Loucy (cell line): ENCODE measurements around the gene ADARB1.

Experiments
- H2AFZ ChIP-seq: fragments of 200-600 bp; sonication (generic); 2 replicates; pipeline ENCODE4 v1.6.0; 2016; ENCODE audit warnings: antibody characterized with exemption, mild to moderate bottlenecking, low read length, moderate library complexity
- H3F3A ChIP-seq: fragments of 200-600 bp; 2 replicates; pipeline ENCODE4 v1.6.0; 2016; ENCODE audit warnings: antibody characterized with exemption, low read depth, mild to moderate bottlenecking
- H3K27me3 ChIP-seq: fragments of 200-600 bp; sonication (generic); 2 replicates; pipeline ENCODE4 v1.6.1; 2014; ENCODE audit warnings: low read length, mild to moderate bottlenecking; ENCODE audit not compliant: insufficient read depth, poor library complexity, severe bottlenecking
- H3K36me3 ChIP-seq: fragments of 200-600 bp; sonication (generic); 2 replicates; pipeline ENCODE4 v1.6.1; 2016; ENCODE audit warnings: low read length; ENCODE audit not compliant: insufficient read depth
- H3K4me1 ChIP-seq: fragments of 200-600 bp; sonication (generic); 2 replicates; pipeline ENCODE4 v1.5.1; 2014; ENCODE audit warnings: low read length, mild to moderate bottlenecking; ENCODE audit not compliant: insufficient read depth, poor library complexity, severe bottlenecking
- H3K4me2 ChIP-seq: fragments of 200-600 bp; sonication (generic); 2 replicates; pipeline ENCODE4 v1.6.0; 2014; ENCODE audit warnings: antibody characterized with exemption, low read length, low read depth, mild to moderate bottlenecking; ENCODE audit not compliant: poor library complexity, severe bottlenecking
- H3K4me3 ChIP-seq: fragments of 200-600 bp; sonication (generic); 2 replicates; pipeline ENCODE4 v1.5.1; 2014; ENCODE audit warnings: low read length, mild to moderate bottlenecking, mixed read lengths; ENCODE audit not compliant: poor library complexity, severe bottlenecking
- H3K79me2 ChIP-seq: fragments of 200-600 bp; sonication (generic); 2 replicates; pipeline ENCODE4 v1.6.1; 2014; ENCODE audit warnings: low read length; ENCODE audit not compliant: insufficient read depth
- H3K9ac ChIP-seq: fragments of 200-600 bp; sonication (generic); 2 replicates; pipeline ENCODE4 v1.6.0; 2014; ENCODE audit warnings: mild to moderate bottlenecking, low read depth, low read length, moderate library complexity; ENCODE audit not compliant: poor library complexity, severe bottlenecking
- H3K9me2 ChIP-seq: fragments of 200-600 bp; sonication (generic); replicated peaks from 2 replicates; pipeline ENCODE4 v1.6.1; 2016; ENCODE audit warnings: low read depth, low read length, mixed read lengths
- H3K9me3 ChIP-seq: fragments of 200-600 bp; sonication (generic); 2 replicates; pipeline ENCODE4 v1.6.1; 2014; ENCODE audit warnings: mild to moderate bottlenecking, antibody characterized with exemption, low read length, low read depth; ENCODE audit not compliant: insufficient read depth
- H4K20me1 ChIP-seq: fragments of 200-600 bp; sonication (generic); 2 replicates; pipeline ENCODE4 v1.6.0; 2014; ENCODE audit warnings: antibody characterized with exemption, low read length, mild to moderate bottlenecking; ENCODE audit not compliant: insufficient read depth, poor library complexity, severe bottlenecking
- EZH2phosphoT487 ChIP-seq: fragments of 200-600 bp; IDR thresholded peaks from 2 replicates; pipeline ENCODE4 v1.6.1; 2018; ENCODE audit warnings: antibody characterized with exemption, mild to moderate bottlenecking, moderate library complexity, borderline replicate concordance
- TF ChIP-seq, protein P1 (sequence below): fragments of 200-600 bp; sonication (generic); conservative IDR thresholded peaks from 2 replicates; pipeline ENCODE4 v1.5.1; 2014; ENCODE audit warnings: mild to moderate bottlenecking, antibody characterized with exemption, low read length

The ADARB1 gene

DNA sequence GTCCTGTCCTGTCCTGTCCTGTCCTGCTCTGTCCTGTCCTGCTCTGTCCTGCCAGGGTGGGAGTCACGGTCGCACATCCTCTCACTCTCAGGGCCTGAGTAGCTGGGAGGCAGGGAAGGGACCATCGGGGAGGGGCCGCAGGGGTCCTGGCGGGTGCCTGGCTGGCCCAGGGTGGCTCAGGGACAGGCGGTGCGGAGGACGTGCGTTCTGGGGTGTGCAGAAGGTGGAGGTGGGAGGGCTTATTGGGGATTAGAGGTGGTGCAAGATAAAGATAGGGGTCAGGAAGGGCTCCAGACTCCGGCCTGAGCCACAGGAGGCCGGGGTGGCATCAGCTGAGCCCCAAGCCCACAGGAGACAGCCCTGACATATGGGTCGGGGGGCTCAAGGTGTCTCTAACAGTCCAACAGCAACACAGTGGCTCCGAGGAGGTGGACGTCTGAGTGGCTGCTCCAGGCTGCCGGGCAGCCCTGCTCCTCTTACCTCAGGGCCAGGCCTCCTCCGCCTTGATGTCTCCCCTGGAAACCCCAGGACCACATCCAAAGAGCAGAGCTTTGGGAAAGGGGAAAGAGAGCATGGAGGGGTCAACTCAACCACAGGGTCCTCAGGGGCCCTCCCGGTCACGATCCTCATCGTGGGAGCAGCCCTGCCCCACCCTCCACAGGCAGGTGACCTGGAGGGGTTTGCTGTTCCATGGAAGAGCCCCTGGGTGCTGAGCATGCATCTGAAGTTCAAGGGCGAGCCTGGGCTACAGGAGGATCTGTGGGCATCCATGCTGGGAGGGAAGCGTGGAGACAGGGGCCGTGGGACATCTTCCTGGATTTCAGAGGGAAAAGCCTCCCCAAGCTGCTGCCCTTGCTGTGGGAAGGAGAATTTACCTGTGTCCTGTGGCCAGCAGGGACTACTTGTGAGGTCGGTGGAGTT lies 39.6 kb upstream of the ADARB1 start:
- peaks cover 23% of the 10 kb centered on the region for H3K4me1 ChIP-seq
- H4K20me1 ChIP-seq, result no peaks in the 10 kb centered on the region
- no peak overlapping the region for H3K4me3 ChIP-seq
- no peak overlapping the region for H2AFZ ChIP-seq
- H3K9me3 ChIP-seq, result no peaks in the 10 kb centered on the region; the same call in 1 of the 2 replicates
- no peaks in the 10 kb centered on the region for H3K27me3 ChIP-seq
- H3K9me2 ChIP-seq, result no peaks in the 10 kb centered on the region
- H3K9ac ChIP-seq, result no peak overlapping the region
- H3K79me2 ChIP-seq, result no peaks in the 10 kb centered on the region
- no peaks in the 10 kb centered on the region for H3F3A ChIP-seq
- H3K4me2 ChIP-seq, result no peak overlapping the region
- no peaks in the 10 kb centered on the region for H3K36me3 ChIP-seq
- TF ChIP-seq, protein P1, sequence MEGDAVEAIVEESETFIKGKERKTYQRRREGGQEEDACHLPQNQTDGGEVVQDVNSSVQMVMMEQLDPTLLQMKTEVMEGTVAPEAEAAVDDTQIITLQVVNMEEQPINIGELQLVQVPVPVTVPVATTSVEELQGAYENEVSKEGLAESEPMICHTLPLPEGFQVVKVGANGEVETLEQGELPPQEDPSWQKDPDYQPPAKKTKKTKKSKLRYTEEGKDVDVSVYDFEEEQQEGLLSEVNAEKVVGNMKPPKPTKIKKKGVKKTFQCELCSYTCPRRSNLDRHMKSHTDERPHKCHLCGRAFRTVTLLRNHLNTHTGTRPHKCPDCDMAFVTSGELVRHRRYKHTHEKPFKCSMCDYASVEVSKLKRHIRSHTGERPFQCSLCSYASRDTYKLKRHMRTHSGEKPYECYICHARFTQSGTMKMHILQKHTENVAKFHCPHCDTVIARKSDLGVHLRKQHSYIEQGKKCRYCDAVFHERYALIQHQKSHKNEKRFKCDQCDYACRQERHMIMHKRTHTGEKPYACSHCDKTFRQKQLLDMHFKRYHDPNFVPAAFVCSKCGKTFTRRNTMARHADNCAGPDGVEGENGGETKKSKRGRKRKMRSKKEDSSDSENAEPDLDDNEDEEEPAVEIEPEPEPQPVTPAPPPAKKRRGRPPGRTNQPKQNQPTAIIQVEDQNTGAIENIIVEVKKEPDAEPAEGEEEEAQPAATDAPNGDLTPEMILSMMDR, result no peak
- TF ChIP-seq EZH2phosphoT487, result no peak

DNA sequence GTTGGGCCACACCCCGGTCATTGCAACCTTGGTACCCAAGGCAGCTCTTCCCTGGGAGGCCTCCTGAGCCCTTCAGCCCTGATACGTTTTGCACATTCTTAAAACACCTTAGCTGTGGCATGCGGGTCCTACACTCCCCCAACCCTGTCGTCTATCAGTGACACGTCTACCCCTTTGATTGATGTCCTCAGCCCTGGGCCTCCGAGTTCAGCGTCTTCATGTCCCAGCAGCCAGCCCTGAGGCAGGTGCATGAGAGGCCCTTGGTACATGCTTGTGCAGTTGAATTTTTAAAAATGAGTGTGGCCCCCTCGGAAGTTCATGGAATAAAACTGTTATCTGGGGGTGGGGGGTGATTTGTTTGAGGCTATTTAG lies 38.9 kb upstream of the ADARB1 start:
- no peak overlapping the region for H2AFZ ChIP-seq
- no peak overlapping the region for H3K4me3 ChIP-seq
- H3K9me2 ChIP-seq, result no peaks in the 10 kb centered on the region
- peaks cover 18% of the 10 kb centered on the region for H3K4me1 ChIP-seq
- H3K9me3 ChIP-seq, result no peaks in the 10 kb centered on the region; the same call in 1 of the 2 replicates
- H3F3A ChIP-seq, result no peaks in the 10 kb centered on the region
- H3K36me3 ChIP-seq, result no peaks in the 10 kb centered on the region
- TF ChIP-seq EZH2phosphoT487, result no peak
- TF ChIP-seq, protein P1, result no peak
- no peaks in the 10 kb centered on the region for H3K27me3 ChIP-seq
- no peak overlapping the region for H3K4me2 ChIP-seq
- H4K20me1 ChIP-seq, result no peaks in the 10 kb centered on the region
- H3K79me2 ChIP-seq, result no peaks in the 10 kb centered on the region
- no peak overlapping the region for H3K9ac ChIP-seq

DNA sequence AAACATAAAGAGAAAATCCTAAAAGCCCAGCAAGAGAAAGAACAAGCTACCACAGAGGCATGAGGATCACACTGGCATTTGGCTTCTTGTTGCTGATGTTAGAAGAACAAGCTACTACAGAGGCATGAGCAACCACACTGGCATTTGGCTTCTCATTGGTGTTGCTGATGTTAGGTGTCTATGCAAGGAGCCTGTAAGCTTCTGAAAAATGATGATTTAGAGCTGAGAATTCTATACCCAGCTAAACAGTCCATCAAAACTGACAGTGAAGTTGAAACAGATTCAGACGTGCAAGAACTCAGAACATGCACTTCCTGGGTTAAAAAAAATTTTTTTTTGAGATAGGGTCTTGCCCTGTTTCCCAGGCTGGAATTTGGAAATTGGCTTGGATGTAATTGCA lies 37.8 kb upstream of the ADARB1 start:
- H2AFZ ChIP-seq, result no peak overlapping the region
- no peak overlapping the region for H3K4me3 ChIP-seq
- no peaks in the 10 kb centered on the region for H3K36me3 ChIP-seq
- no peaks in the 10 kb centered on the region; the same call in 1 of the 2 replicates for H3K9me3 ChIP-seq
- H3K79me2 ChIP-seq, result no peaks in the 10 kb centered on the region
- peaks cover 6% of the 10 kb centered on the region for H3K4me1 ChIP-seq
- H3F3A ChIP-seq, result no peaks in the 10 kb centered on the region
- no peak overlapping the region for H3K4me2 ChIP-seq
- no peaks in the 10 kb centered on the region for H4K20me1 ChIP-seq
- no peaks in the 10 kb centered on the region for H3K27me3 ChIP-seq
- no peaks in the 10 kb centered on the region for H3K9me2 ChIP-seq
- TF ChIP-seq, protein P1, result no peak
- no peak for TF ChIP-seq EZH2phosphoT487
- H3K9ac ChIP-seq, result no peak overlapping the region
